PC-3 (cell line): ENCODE data around the gene GLIPR2. TPM values are rescaled to one million over a fixed set of nuclear protein-coding genes. Genes with fewer than 3 reads are reported as not detected.

Experiments
- ATAC-seq: fragments of 200-7000 bp; cut with Tn5 transposase; 2 replicates; pipeline ENCODE4 v1.9.1; 2020; ENCODE audit warnings: mild to moderate bottlenecking, moderate library complexity
- BruUV-seq: library from RNA; stranded (reverse); fragments of 400-500 nt; replicated peaks from 2 replicates; lab custom pipeline; 2021; lab: Mats Ljungman, UMichigan
- CTCF ChIA-PET: fragments of 300-600 bp; sonication (Branson Sonifier 250); formaldehyde crosslinking; loops from one replicate; lab custom pipeline; 2022; ENCODE audit warnings: antibody characterized with exemption; lab: Charles Lee
- POLR2A ChIA-PET: fragments of 300-600 bp; sonication (Branson Sonifier 250); formaldehyde crosslinking; loops from one replicate; lab custom pipeline; 2022; ENCODE audit warnings: antibody characterized with exemption; ENCODE audit not compliant: unreplicated experiment; lab: Charles Lee
- DNase-seq: peaks from one replicate; pipeline ENCODE4 v3.0.0-alpha.2; 2015
- H2AFZ ChIP-seq: fragments of 300-600 bp; sonication (generic); 2 replicates; pipeline ENCODE4 v1.6.0; 2016; ENCODE audit warnings: antibody characterized with exemption, low read length
- H3F3A ChIP-seq: fragments of 300-600 bp; sonication (generic); one replicate; pipeline ENCODE4 v1.6.0; 2017; ENCODE audit warnings: antibody characterized with exemption, low read length, control low read depth, mild to moderate bottlenecking; ENCODE audit not compliant: unreplicated experiment
- H3K27ac ChIP-seq: fragments of 300-600 bp; sonication (generic); 2 replicates; pipeline ENCODE4 v1.5.1; 2016; ENCODE audit warnings: mild to moderate bottlenecking, low read length
- H3K27me3 ChIP-seq: fragments of 300-600 bp; sonication (generic); 2 replicates; pipeline ENCODE4 v1.6.1; 2016; ENCODE audit warnings: low read length, mixed read lengths
- H3K36me3 ChIP-seq: fragments of 300-600 bp; sonication (generic); 2 replicates; pipeline ENCODE4 v1.6.1; 2016; ENCODE audit warnings: low read depth, mixed run types, low read length, mixed read lengths
- H3K4me1 ChIP-seq: fragments of 300-600 bp; sonication (generic); 2 replicates; pipeline ENCODE4 v1.5.1; 2016; ENCODE audit warnings: low read length; ENCODE audit not compliant: insufficient read depth
- H3K4me2 ChIP-seq: fragments of 300-600 bp; sonication (generic); 2 replicates; pipeline ENCODE4 v1.6.0; 2016; ENCODE audit warnings: low read length
- H3K4me3 ChIP-seq: fragments of 300-600 bp; sonication (generic); 2 replicates; pipeline ENCODE4 v1.5.1; 2016; ENCODE audit warnings: mild to moderate bottlenecking, low read length, mixed read lengths
- H3K79me2 ChIP-seq: fragments of 300-600 bp; sonication (generic); 2 replicates; pipeline ENCODE4 v1.6.1; 2017; ENCODE audit warnings: low read length, mixed read lengths
- H3K9ac ChIP-seq: fragments of 300-600 bp; sonication (generic); 2 replicates; pipeline ENCODE4 v1.6.0; 2016; ENCODE audit warnings: mild to moderate bottlenecking, low read length
- H3K9me2 ChIP-seq: fragments of 300-600 bp; sonication (generic); replicated peaks from 2 replicates; pipeline ENCODE4 v1.6.1; 2016; ENCODE audit warnings: mixed run types, low read length, mixed read lengths
- H3K9me3 ChIP-seq: fragments of 300-600 bp; sonication (generic); 2 replicates; pipeline ENCODE4 v1.6.1; 2016; ENCODE audit warnings: low read length, mixed read lengths
- H4K20me1 ChIP-seq: fragments of 300-600 bp; sonication (generic); 2 replicates; pipeline ENCODE4 v1.6.1; 2016; ENCODE audit warnings: low read length, mixed read lengths
- EZH2 ChIP-seq: fragments of 300-600 bp; sonication (generic); IDR thresholded peaks from one replicate; pipeline ENCODE4 v1.6.1; 2017; ENCODE audit warnings: antibody characterized with exemption, mild to moderate bottlenecking, low read length; ENCODE audit not compliant: unreplicated experiment
- EZH2phosphoT487 ChIP-seq: fragments of 300-600 bp; sonication (generic); IDR thresholded peaks from 2 replicates; pipeline ENCODE4 v1.6.1; 2018; ENCODE audit warnings: mild to moderate bottlenecking, antibody characterized with exemption, low read length, borderline replicate concordance
- intact Hi-C: fragments of 100-400 bp; cut with micrococcal nuclease; formaldehyde crosslinking; loops from 2 replicates; pipeline ENCODE4 v1.9.0; 2023
- total RNA-seq: library from RNA; depleted of rRNA; stranded (reverse); fragments of >200 nt; gene quantifications from 2 replicates; pipeline ENCODE4 v1.2.3, GENCODE V29; 2014
- TF ChIP-seq, protein P1 (sequence below): fragments of 300-600 bp; sonication (generic); conservative IDR thresholded peaks from 2 replicates; pipeline ENCODE4 v1.5.1; 2017; ENCODE audit warnings: antibody characterized with exemption, low read depth, mild to moderate bottlenecking, low read length

The GLIPR2 gene
- total RNA-seq, 1 experiment from 2014 or later, result 6.7 TPM

DNA sequence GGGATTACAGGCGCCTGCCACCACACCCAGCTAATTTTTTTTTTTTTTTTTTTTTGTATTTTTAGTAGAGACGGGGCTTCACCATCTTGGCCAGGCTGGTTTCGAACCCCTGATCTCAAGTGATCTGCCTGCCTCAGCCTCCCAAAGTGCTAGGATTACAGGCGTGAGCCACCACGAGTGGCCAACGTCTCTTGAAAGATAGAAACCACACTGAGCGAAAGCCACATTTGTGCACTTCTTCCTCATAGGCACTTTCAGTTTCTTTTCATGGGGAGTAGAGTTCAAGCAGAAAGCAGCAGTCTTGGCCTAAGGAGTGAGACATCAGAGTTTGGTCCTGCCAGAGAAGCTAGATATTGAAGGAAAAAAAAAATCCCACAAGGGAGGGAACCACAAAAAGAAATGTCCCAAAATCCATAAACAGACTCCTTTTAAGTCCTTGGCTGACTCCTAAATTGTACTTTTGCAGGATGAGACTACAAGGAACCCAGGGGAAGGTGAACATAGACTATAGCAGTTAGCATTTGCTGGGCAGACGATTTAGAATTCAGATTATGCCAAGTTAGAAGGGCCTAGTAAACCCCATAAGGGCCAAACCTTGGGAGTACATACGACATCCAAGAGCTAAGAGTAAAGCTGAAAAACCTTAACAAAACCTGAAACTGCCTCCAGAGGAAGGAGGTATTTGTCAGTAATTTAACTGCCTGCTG lies 43.9 kb upstream of the GLIPR2 start:
- no TSS peak for BruUV-seq
- no peak overlapping the region for H3K9ac ChIP-seq
- TF ChIP-seq, protein P1, sequence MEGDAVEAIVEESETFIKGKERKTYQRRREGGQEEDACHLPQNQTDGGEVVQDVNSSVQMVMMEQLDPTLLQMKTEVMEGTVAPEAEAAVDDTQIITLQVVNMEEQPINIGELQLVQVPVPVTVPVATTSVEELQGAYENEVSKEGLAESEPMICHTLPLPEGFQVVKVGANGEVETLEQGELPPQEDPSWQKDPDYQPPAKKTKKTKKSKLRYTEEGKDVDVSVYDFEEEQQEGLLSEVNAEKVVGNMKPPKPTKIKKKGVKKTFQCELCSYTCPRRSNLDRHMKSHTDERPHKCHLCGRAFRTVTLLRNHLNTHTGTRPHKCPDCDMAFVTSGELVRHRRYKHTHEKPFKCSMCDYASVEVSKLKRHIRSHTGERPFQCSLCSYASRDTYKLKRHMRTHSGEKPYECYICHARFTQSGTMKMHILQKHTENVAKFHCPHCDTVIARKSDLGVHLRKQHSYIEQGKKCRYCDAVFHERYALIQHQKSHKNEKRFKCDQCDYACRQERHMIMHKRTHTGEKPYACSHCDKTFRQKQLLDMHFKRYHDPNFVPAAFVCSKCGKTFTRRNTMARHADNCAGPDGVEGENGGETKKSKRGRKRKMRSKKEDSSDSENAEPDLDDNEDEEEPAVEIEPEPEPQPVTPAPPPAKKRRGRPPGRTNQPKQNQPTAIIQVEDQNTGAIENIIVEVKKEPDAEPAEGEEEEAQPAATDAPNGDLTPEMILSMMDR, result no peak
- TF ChIP-seq EZH2 (no peak), EZH2phosphoT487 (no peak)
- H3K4me2 ChIP-seq, result no peak overlapping the region
- H4K20me1 ChIP-seq, result no peaks in the 10 kb centered on the region
- ChIA-PET POLR2A (interaction anchor here (0.6 kb wide), 1 partner anchor 635 kb away, joined by 11 read pairs; no protein-coding TSS in a partner anchor), CTCF (no interaction called here)
- H3F3A ChIP-seq, result no peaks in the 10 kb centered on the region
- intact Hi-C loops, result no loop called here
- no peaks in the 10 kb centered on the region for H3K9me3 ChIP-seq
- no peak overlapping the region for H2AFZ ChIP-seq
- H3K27me3 ChIP-seq, result no peaks in the 10 kb centered on the region
- DNase-seq (no peak), ATAC-seq (no peak)
- H3K9me2 ChIP-seq, result no peaks in the 10 kb centered on the region
- no peak overlapping the region for H3K27ac ChIP-seq
- peaks cover 16% of the 10 kb centered on the region for H3K4me1 ChIP-seq
- H3K79me2 ChIP-seq, result no peaks in the 10 kb centered on the region
- no peak overlapping the region for H3K4me3 ChIP-seq
- H3K36me3 ChIP-seq, result no peaks in the 10 kb centered on the region

DNA sequence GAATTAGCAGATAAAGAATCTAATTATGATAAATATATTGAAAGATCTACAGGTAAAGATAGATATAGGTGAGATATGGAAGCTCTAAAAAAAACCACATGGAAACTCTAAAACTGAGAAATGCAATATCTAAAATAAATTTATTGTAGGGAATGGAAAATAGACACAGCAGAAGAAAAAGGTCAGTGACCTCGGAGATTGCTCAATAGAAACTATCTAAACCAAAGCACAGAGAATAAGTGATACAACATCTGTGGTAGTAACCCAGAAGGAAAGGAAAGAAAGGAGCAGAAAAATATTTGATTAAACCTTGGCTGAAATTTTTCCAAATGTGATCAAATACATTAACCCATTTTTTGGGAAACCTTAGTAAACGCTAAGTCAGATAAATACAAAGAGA lies 43.1 kb upstream of the GLIPR2 start:
- H3K27ac ChIP-seq, result no peak overlapping the region
- no peak overlapping the region for H3K4me2 ChIP-seq
- ChIA-PET CTCF (no interaction called here), POLR2A (no interaction called here)
- H4K20me1 ChIP-seq, result no peaks in the 10 kb centered on the region
- no peaks in the 10 kb centered on the region for H3K27me3 ChIP-seq
- H3K4me3 ChIP-seq, result no peak overlapping the region
- intact Hi-C loops, result no loop called here
- no peak overlapping the region for H2AFZ ChIP-seq
- H3K9me2 ChIP-seq, result no peaks in the 10 kb centered on the region
- H3F3A ChIP-seq, result no peaks in the 10 kb centered on the region
- no peaks in the 10 kb centered on the region for H3K79me2 ChIP-seq
- no peak for DNase-seq
- no TSS peak for BruUV-seq
- no peak for TF ChIP-seq EZH2
- no peak for TF ChIP-seq EZH2phosphoT487
- TF ChIP-seq, protein P1, result no peak
- H3K36me3 ChIP-seq, result no peaks in the 10 kb centered on the region
- H3K9me3 ChIP-seq, result no peaks in the 10 kb centered on the region
- H3K9ac ChIP-seq, result no peak overlapping the region
- ATAC-seq, result no peak
- H3K4me1 ChIP-seq, result peaks cover 16% of the 10 kb centered on the region

DNA sequence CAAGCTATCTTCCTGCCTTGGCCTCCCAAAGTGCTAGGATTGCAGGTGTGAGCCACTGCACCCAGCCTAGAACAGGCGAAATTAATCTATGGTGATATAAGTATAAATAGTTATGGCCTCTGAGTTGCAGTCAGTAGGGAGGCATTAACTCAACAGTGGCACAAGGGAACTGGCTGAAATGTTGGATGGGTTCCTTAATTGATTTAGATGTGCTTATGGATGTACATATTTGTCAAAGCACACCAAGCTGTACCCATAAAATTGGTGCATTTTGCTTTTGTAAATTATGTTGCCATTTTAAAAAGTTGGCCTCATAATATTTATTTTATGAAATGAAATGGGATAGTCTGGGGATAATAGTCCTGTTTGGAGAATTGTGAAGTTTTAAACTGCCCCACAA lies 36.8 kb upstream of the GLIPR2 start:
- no peak for ATAC-seq
- Histone ChIP-seq H3K4me2 (no peak overlapping the region), H3K4me1 (peaks cover 10% of the 10 kb centered on the region), H3K9me3 (no peaks in the 10 kb centered on the region), H3K79me2 (no peaks in the 10 kb centered on the region), H2AFZ (no peak overlapping the region), H3K36me3 (no peaks in the 10 kb centered on the region; the same call in 1 of the 2 replicates), H3K27ac (no peak overlapping the region), H3K9ac (no peak overlapping the region), H3F3A (no peaks in the 10 kb centered on the region), H3K9me2 (no peaks in the 10 kb centered on the region), H3K4me3 (no peak overlapping the region), H4K20me1 (no peaks in the 10 kb centered on the region), H3K27me3 (no peaks in the 10 kb centered on the region)
- BruUV-seq, result no TSS peak
- TF ChIP-seq EZH2 (no peak), EZH2phosphoT487 (no peak)
- TF ChIP-seq, protein P1, result no peak
- CTCF ChIA-PET, result no interaction called here
- intact Hi-C loops, result no loop called here
- POLR2A ChIA-PET, result no interaction called here
- DNase-seq, result no peak
